ENCODE measurements around the gene ITIH4. TPM values are rescaled to one million over a fixed set of nuclear protein-coding genes. Genes with fewer than 3 reads are reported as not detected.

The ITIH4 gene
- total RNA-seq, 1 experiment from 2014 or later: not detected

DNA sequence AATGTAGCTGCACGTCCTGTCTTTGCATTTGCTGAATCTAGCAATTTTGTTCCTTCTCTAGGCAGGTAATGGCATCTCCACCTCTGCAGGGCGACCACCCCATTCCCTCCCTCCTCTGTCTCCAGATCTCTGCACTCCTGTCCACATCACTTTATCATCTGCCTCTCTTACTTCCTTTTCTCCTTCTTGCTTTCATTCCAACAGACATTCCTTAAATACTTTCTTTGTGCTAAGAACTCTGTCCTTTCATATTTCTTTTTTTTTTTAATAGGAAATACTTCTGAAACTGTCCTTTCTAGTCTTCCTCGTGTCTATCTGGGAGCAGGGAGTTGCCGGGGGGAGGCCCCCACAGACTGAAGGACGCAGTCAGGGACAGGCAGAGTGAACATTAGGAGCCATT is 28.6 kb downstream of the ITIH4 start:
- DNase-seq (ENCODE audit: low read depth): no peak

- DNase-seq (ENCODE audit: low read depth): no peak
These were observed 30.4 kb downstream of the ITIH4 start for GRCh38 chr3:52800079-52800478.

DNA sequence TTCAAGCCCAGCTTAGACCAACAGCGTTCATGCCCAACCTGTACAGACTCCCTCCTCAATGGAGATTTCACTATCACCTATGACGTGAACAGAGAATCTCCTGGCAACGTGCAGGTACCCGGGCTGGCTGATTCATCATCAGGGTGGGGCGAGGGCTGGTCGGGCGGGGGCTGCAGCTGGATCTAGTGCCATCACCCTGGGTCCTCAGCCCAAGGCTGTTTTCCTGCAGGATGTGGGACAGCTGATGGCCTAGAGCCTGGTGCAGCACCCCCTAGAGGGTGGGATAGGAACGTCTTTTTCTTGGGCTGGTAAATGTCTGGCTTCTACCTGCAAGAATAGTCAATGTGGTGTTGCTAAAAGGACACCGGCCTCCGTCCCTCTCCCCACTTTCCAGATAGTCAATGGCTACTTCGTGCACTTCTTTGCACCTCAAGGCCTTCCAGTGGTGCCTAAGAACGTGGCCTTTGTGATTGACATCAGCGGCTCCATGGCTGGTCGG is 31.4 kb downstream of the ITIH4 start:
- DNase-seq (ENCODE audit: low read depth): no peak

DNA sequence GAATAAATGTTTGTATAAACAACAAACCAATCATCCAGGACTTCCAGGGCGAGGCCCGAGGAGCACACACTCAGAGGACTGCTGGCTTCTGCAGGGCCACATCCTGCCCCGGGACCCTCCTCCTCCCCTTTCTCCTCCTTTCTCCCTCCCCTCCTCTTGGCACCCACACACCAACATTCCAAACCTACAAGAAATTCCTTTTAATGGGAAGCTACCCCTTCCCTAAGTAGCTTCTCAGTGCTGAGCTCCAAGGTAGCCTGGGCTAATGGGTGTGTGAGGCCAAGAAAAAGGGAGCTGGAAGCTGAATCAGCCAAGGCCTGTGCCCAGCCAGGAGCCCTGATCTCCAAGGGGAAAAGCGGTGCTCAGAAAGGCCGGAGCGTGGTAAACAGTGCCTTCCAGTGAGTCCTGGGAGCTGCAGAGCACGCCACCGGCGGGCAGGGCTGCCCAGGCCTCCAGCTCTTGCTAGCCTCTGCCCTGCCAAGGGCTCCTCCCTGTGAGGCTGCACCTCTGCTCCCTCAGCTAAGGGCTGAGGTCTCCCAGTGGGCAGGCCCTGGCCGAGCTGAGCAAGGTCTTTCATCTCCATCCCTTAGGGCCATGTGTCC is 32.0 kb downstream of the ITIH4 start:
- DNase-seq (ENCODE audit: low read depth): no peak

DNA sequence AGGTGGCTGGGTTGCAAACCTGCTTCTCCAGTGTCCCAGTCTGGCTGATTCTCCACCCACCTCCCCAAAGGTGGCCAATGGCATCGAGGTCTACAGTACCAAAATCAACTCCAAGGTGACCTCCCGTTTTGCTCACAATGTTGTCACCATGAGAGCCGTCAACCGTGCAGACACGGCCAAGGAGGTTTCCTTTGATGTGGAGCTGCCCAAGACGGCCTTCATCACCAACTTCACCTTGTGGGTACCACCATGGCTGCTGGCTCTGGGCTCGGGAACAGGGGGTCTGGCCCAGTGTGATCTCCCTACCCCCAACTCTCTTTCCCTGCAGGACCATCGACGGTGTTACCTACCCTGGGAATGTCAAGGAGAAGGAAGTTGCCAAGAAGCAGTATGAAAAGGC is 34.1 kb downstream of the ITIH4 start:
- DNase-seq (ENCODE audit: low read depth): no peak

DNA sequence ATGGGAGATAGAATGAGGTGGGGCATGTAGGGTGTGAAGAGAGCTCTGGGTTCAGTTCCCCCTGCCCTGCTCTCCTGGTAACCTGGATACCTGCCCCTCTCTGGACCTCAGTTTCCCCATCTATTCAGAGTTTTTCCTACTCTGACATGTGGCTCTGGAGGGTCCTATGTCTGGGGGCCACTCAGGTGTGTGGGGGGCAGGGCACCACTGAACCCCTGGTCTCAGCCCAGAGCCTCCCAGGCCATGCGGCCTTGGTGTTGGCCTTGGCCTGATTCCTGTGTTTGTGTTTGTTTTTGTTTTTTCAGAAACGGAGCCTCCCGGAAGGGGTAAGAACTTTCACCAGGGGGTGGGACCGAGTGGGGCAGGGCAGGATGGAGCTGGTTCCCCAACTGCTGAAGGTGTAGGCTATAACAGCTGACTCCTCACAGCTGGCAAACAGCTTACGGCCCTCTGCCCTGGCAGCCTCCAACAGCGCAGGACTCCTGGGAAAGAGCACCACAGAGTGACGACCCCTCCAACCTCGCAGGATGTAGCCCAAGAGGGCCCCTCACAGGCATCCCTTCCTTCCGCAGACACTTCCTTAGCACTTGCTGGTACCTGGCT is 35.1 kb downstream of the ITIH4 start:
- DNase-seq (ENCODE audit: low read depth): no peak

DNA sequence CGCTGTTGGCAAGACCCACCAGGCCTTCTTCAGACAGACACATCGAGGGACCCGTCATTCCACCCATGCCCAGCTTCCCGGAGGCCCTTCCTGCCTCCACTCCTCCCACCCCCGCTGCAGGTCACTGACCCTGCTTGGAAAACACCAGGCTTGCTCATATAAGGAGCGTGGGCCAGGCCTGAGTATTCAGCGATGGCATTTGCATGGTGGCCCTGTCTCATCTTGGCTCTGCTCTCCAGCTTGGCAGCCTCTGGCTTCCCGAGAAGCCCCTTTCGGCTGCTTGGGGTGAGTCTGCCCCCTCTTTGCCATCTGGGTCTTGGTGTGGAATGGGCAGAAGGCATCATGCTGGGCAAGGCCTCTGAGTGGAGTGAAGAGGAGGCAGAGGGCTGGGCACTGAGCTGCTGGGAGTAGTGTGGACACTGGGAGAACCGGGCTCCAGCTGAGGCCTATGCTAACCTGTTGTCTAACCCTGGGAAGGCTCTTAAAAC is 35.8 kb downstream of the ITIH4 start, which contains the start of gene ITIH3:
ITIH3 (plus strand) TSS at position 185 of the 488 bp plus-strand sequence; CDS start at position 193, 8 bp downstream.
- no peak for DNase-seq (ENCODE audit: low read depth)

DNA sequence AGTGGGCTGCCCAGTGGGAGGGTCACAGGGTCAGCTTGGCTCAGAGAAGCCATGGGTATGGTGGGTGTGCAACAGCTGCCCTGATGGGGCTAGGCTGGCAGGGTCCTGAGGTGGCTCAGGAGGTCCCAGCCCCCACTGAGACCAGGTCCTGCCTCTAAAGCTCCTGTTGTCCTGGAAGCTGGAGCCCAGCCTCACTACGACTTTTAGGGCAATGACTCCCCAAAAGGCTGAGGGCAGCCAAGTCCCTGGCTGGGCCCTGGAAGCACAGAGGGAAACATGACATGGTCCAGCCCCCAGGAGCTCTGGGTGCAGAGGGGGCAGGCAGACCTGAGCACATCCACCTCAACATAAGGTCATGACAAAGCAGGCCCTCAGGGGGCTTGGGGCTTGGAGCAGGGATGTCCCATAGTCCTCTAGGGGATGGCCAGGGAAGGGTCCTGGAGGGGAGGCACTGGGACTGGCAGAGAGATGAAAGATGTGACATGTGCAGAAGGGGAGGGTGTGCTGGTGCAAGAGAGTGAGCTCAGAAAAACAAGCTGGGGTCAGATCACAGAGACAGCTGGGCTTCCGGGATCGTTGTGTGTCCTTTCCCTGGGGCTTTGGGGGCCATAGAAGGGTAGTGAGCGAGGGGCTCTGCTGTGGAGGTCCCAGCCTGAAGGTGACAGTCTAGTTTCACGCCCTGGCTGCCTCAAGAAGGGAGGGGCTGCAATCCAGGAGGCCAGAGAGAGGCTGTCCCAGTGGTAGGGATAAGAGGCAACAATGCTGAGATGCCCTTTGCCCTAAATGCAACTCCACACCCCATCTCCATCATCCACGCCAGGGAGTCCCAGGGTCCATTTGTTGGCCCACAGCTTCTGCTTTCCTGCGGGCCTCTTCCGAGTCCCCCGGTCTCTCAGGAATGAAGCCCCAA is 36.5 kb downstream of the ITIH4 start:
- DNase-seq (ENCODE audit: low read depth): no peak

DNA sequence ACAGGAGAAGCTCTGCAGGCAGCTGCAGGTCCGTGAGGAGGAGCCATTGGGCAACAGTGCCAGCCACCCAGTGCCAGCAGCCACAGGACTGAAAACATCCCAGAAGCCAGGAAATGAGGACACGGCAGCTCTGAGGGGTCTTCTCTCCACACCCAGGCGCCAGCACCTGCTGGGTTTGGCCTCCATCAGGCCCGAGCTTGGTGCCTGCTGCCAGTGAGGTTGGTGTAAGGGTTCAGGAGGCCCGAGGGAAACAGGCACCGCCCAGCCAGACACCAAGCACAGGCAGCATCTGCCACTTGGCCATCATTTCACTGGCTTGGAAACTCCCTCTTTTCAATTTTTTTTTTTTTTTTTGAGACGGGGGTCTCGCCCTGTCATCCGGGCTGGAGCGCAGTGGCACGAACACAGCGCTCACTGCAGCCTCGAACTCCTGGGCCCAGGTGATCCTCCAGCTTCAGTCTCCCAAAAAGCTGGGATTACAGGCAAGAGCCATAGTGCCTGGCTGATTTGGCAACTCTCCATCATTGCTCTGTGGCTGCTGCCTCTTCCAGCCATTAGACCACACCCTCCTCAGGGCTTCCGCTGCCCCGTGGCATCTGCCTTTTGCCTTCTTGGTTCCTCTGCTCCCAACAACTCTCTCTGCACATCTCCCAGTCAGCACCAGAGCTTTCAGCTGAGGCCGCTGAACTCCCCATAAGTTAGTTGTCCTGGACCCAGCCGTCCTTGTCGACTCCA is 37.3 kb downstream of the ITIH4 start:
- no peak for DNase-seq (ENCODE audit: low read depth)

DNA sequence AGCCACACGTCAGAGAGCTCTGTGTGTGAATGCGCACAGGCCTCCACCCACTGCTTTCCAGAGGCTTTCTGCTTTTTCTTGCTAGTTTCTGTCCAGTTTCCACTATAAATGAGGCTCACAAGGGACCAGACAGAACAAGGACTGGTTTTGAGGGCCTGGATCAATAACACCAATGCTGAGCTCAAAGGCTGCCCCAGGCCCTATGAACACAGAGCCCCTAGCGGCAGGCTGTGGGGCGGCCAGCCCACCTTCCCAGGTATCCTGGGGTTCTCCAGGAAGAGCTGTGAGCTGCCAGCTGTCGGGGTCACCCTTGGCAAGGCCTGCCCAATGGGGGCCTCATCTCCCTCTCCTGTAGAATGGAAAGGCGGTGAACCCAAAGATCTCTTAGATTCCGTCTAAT is 38.1 kb downstream of the ITIH4 start:
- no peak for DNase-seq (ENCODE audit: low read depth)

DNA sequence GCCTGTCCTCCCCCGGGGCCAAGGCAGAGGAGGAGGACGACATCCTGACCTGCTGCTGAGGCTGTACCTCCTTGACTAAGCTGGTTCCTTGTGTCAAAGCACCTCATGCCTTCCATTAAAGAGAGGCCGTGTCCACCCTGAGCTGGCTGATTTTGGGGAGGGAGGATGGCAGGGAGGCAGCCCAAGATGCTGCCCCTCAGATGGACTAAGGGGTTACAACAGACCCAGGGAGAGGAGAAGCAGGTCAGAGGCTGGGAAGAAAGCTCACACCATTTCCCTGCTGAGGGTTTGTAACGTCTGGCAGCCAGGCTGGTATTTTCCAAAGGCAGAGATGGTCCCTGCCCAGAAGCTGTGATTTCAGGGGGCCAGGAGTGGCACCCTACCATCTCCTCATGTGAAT is 38.5 kb downstream of the ITIH4 start:
- DNase-seq (ENCODE audit: low read depth): no peak

DNA sequence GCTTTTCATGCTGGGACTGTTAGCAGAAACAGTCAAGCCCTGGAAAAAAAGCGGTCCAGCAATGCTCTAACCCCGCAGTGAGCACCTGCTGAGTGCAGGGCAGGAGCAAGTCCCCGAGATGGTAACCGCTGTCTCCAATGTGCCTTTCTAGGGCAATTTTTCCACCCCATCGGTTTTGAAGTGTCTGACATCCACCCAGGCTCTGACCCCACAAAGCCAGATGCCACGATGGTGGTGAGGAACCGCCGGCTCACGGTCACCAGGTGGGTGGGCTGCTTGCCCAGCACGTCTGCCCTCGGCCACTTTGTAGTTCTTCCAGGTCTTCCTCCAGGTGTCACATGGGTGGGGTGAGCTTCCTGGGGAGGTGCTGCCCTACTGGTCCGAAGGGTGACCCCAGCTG is 39.1 kb downstream of the ITIH4 start:
- no peak for DNase-seq (ENCODE audit: low read depth)

GRCh38 chr3:52790741-52791140 is 39.7 kb downstream of the ITIH4 start:
- DNase-seq (ENCODE audit: low read depth): no peak

DNA sequence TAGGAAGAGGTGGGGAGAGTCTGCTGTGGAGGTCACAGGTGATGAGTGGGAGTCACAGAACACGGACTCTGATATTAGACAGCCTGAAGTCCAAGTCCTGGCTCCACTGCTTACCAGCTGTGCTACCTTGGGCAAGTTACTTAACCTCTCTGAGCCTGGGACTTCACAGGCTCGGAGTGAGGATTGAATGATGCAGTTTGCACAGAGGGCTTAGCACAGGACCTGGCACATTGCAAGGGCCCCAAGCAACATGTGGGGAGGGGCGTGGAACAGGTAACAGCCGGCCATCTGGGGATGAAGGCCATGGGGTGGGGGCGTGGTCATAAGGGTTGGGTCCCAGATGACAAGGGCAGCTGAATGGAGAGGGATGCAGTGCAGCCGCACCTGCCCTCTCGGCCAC is 40.1 kb downstream of the ITIH4 start:
- no peak for DNase-seq (ENCODE audit: low read depth)

DNA sequence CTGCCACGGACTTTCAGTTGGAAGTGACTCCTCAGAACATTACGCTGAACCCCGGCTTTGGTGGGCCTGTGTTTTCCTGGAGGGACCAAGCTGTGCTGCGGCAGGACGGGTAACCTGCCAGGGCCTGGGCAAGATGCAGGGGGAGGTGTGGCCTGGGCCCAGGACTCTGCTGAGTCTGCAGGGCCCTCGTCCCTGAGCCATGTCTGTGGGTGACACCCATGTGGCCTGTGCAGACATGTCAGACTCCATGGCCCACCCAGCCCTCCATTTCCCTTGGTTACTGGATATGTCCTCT is 40.8 kb downstream of the ITIH4 start:
- DNase-seq (ENCODE audit: low read depth): no peak

DNA sequence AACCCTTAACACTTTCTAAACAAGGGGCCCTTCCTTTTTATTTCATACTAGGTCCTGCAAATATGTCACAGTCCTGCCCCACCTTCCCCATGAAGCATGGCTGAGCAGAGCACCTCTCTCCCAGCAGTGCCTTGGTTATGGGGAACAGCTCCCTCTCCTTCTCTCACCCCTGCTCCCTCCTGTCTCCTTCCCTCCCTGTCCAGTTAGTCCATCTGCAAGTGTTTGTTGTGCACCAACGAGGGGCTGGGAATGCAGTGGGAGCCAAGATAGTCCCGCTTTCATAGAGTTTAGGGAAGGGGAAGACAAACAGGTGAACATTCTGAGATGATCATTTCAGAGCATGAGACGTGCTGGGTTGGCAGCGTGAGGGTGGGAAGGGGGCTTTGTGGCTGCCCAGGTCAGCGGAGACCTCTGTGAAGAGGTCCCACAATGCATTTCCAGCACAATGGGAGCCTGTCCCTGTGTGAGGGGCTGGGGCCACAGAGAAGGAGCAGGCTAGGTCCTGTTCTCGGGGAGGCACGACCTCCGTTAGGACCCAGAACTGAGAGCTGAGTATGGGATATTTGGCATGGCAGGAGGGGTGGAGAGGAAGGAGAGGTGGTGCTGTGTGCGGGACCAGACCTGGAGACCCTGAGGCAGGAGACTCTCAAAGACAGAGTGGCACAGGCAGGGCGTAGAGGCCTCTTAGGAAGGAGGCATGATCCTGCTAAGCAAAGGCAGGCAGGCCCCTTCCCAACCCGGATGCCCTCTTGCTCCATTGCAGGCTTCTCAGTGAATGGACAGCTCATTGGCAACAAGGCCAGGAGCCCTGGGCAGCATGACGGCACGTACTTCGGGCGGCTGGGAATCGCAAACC is 41.4 kb downstream of the ITIH4 start:
- DNase-seq (ENCODE audit: low read depth): no peak

DNA sequence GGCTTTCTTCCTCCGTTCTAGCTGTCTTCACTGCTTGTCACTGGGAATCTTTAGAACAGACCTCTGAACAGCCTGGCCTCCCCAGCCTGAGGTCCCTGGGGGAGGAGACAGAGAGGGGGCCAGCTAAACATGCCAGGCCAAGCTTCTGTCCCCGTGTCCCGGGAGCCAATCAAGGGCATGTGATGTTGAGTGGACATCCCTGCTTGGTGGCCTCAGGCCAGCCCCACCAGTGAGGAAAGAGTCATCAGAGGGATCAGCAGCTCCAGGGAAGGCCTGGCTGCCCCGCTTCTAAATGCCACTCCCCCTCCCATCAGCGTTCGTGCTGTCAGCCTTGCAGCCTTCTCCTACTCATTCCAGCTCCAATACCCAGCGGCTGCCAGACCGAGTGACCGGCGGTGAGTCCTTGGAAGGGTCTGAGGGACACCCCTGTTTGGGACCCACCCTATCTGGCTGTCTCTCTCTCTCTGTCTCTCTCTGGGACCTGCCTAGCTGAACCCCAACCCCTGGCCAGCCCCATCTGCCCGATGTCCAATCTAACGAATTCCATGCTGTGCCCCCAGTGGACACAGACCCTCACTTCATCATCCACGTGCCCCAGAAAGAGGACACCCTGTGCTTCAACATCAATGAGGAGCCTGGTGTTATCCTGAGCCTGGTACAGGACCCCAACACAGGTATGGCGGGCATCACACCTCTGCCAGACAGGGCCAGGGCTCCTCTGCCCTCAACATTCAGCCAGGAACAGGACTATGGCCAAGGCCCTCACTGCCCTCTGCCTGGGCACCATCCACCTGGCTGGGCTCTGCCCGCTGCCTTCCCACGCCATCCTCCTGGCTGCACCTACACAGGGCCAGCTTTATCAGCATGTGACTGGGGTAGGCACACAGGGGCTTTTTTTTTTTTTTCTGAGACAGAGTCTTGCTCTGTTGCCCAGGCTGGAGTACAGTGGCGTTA is 42.5 kb downstream of the ITIH4 start:
- no peak for DNase-seq (ENCODE audit: low read depth)

GRCh38 chr3:52787246-52787645 is 43.2 kb downstream of the ITIH4 start:
- DNase-seq (ENCODE audit: low read depth): no peak
